ENCODE data around the gene FCHSD2. TPM values are rescaled to one million over a fixed set of nuclear protein-coding genes. Genes with fewer than 3 reads are reported as not detected.
"Not testable (repeated sequence)": the region's sequence is repeated elsewhere in the genome, so short reads cannot be mapped to it uniquely, and the experiment has no call there.

The FCHSD2 gene
- polyA plus RNA-seq, 1 donor: 22.8 TPM

DNA sequence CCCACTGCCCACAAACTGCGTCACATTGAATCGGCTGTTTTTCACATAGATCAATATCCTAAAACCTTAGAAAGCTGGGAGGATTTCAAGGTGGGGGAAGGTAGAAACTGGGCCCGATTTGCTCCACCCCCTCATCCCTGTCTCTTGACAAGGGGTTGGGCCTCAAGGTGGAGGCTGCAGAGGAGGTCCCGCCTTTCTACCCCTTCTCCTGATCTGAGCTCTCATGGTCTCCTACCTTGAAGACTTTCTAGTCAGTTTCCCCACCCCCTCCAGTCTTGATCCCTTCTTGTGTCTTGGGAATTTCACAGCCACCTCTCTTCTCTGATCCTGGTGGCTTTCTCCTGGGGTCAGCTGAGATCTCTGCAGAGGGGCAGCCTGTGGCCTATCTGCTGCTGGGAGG, 343.8 kb downstream of the FCHSD2 start:
- DNase-seq (ENCODE audit: low read depth): no peak

DNA sequence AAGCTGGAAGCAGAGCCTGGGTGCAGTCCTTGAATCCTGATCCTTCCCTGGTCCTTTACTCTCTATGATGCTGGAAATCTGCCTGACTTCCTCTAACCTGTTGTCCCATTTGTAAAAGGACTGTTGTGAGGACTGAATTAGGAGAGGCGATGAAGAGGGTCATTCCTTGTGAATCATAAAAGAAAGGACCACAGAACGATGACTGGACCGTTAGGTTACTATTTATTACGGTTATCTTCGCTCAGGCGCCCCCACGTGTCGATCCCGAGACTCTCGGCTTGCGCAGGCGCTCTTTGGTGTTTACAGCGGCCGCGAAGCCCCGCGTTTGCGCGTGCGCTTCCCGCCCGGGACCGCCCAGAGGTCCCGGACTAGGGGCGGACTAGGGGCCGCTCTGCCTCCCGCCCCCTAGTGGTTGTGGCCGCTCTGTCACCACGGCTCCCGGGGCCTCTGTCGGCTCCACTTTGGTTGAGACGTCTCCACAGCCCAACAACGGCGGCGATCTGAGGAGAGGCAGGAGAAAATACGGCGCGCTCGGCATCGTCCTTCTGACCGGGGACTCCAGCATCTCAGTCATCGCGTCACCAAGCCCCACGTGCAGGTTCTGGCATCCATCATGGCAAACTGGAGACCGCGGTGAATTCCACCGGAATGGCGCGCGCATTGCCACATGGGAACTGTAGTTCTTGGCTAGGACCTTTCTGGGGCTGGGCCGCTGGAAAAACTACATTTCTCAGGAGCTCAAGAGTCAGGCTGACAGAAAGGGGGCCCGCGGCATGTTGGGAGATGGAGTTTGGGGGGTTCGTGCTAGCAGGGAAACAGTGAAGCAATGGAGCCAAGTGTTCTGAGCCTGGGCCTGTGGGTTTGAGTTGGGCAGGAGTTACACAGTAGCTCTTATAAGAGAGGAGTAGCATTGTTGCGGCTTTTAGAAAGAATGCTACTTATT, 348.4 kb downstream of the FCHSD2 start, which contains the start of gene STARD10:
TSS of gene STARD10 (minus strand) at position 623 of the 943 bp plus-strand sequence. CDS start 12,866 bp downstream, outside the sequence.
- peak; percentile 92 for DNase-seq (ENCODE audit: low read depth)

DNA sequence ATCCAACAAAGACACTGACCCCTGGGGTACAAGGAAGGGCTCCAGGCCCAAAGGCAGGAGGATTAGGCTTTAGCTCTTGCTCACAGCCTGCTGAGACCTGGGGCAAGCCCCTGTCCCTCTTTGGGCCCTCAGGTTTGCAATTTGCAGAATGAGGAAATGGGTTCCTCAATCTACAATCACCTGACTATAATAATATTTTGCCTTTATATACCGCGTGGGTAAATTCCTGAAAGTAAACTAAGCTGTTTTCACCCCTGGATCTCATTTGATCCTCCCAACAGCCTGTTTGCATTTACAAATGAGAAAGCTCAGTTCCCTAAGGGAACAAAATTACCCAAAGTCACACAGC, 349.1 kb downstream of the FCHSD2 start:
- no peak for DNase-seq (ENCODE audit: low read depth)

DNA sequence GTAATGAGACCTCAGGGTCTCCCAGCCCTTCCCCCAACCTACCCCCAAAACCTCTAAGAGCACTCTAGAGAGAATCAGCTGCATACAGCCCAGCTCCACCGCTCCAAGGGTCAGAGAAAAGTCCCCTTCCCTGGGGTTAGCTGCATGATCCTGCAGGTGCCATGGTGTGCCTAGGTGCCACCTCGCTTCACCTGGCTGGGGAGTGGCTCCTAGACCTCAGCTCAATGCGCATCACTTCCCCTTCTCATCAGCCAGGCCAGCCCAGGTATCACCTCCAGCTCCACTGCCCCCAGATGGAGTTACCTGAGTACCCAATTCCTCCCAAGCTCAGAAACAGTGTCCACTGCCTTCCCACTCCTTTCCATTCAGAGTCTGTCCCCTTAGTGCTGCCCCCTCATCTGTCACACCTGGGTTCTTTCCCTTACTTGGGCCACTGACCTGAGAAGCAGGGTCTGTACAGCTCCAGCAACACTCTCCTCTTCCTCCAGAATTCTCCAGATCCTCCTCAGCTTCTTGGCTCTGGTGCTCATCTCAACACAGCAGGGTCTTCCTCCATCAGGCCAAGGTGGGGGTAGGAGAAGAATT, 349.6 kb downstream of the FCHSD2 start:
- no peak for DNase-seq (ENCODE audit: low read depth)

DNA sequence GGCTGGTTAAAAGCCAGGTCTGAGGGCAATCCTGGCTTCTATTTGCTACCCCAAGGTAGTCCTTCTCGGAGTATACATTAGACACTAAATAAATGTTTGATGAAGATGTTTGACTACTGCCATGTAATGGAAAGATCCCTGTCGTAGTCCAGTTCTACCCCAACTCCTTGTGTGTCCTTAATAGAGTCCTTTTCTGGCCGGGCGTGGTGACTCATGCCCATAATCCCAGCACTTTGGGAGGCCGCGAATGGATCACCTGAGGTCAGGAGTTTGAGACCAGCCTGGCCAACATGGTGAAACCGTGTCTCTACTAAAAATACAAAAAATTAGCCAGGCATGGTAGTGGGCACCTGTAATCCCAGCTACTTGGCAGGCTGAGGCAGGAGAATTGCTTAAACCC, 350.9 kb downstream of the FCHSD2 start:
- DNase-seq (ENCODE audit: low read depth): not testable (repeated sequence)

DNA sequence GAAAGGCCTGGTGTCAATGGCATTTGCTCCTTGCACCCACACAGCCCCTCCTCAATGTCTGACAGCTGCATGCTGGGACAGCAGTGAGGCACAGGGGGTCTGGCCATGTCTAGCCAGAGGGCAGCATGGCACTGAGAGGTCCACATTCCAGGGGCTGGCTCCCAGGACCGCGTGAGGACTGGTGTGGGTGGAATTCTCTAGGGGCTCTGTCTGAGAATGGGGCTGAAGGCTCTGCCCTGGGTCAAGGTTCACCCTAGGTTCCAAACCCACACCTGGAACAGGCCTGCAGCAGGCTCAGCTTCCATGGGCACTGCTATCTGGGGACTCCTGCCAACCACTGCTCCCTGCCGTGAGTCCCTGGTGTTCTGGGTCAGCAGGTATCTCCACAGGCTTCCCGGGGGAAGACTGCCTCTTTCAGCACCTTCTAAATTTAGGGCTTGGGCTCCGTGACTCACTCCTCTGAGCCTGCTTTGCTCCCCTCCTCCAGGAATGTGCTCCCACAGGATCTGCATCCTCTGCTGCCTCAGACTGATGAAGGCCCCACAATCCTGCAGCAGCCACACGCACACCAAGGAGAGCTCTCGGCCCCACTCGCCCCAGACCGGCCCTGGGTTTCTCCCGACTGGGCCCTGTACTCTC, 352.5 kb downstream of the FCHSD2 start:
- no peak for DNase-seq (ENCODE audit: low read depth)

DNA sequence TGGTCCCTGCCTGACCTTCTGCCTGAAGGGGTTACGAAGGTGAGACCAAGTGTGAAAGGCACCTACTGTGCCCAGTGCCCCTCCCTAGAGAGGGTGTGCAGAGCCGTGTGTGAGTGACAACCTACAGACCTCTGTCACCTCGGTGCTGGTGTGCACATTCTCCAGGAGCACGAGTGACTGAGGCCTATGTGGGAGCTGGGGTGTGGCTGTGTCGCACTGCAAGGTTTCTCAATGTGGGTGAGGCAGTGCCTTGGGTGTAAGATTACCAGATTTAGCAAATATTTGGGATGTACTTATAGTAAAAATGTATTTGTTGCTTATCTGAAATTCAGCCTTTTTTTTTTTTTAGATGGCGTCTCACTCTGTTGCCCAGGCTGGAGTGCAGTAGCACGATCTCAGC, 353.9 kb downstream of the FCHSD2 start:
- no peak for DNase-seq (ENCODE audit: low read depth)

DNA sequence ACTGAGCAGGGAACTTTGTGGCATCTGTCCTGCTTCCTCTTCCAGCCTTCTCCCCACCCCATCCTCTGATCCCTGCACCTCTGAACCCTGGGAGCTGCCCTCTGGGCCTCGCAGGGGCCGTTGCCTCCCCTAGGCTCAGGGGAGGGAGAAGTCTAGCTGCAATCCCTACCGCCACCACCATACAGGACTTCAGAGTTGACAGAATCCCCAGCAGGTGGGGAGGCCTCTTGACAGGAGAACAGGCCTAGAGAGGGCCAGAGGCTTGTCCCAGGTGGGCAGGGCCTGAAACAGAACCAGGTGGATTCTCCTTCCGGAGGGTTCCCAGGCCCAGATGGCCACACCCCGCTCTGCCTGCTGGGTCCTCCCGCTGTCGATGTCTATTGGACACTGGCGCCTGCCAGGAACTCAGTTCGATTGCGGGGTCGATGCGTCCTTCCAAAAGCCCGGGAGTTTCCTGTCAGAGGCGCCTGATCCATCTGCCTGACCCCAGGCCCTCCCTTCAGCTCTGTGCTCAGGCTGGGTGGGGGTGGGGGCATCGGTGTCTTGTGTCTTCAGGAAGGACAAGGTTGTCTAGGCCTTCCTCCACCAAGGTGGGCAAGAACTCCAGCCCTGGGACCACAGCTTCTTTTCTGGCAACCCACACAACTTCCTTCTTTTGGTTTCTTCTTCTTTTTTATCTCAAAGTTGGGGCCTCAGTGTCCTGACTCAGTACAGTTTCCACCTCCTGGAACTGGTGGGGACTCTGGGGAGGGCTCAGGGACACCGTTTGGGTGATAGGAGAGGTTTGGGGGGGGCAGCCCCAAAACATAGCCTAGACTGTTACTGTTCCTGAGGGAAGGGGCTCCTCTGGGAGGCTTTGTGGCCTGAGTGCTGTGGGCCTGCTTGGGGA, 354.7 kb downstream of the FCHSD2 start:
- no peak for DNase-seq (ENCODE audit: low read depth)

Other genes with a start within 250 kb of the FCHSD2 start
- gene P2RY2, start 76.0 kb upstream of the FCHSD2 start, polyA plus RNA-seq (ENCODE audit: insufficient read length): 2.0 TPM
- 1.7 TPM for gene P2RY6, start 130.0 kb upstream of the FCHSD2 start, polyA plus RNA-seq (ENCODE audit: insufficient read length)
- 44.5 TPM for gene ARHGEF17, start 166.0 kb upstream of the FCHSD2 start, polyA plus RNA-seq (ENCODE audit: insufficient read length)
- gene RELT, start 234.1 kb upstream of the FCHSD2 start, polyA plus RNA-seq (ENCODE audit: insufficient read length): 3.5 TPM